Measurements from ENCODE around the gene UNC5B.
"Not testable (repeated sequence)": the region's sequence is repeated elsewhere in the genome, so short reads cannot be mapped to it uniquely, and the experiment has no call there.

UNC5B gene

DNA sequence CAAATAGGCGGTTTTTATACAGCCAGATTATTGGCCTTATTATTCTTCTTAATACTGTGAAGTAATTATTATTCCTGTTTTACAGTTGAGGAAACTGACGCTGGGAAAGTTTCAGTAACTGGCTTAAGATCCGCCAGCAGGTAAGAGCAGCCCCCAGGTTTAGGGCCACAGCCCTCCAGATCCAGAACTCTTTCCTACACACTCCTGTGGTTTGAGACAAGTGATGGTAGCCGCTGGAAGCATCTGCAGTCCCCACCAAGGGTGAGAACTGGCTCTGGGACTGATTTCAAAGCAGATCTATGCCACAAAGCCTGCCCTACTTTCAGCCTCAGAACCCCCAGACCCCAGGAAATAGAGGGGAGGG lies 3.0 kb upstream of the UNC5B start:
- no peak for DNase-seq (ENCODE audit: low read depth in 4 of 4, low spot score in 1 of 4)

DNA sequence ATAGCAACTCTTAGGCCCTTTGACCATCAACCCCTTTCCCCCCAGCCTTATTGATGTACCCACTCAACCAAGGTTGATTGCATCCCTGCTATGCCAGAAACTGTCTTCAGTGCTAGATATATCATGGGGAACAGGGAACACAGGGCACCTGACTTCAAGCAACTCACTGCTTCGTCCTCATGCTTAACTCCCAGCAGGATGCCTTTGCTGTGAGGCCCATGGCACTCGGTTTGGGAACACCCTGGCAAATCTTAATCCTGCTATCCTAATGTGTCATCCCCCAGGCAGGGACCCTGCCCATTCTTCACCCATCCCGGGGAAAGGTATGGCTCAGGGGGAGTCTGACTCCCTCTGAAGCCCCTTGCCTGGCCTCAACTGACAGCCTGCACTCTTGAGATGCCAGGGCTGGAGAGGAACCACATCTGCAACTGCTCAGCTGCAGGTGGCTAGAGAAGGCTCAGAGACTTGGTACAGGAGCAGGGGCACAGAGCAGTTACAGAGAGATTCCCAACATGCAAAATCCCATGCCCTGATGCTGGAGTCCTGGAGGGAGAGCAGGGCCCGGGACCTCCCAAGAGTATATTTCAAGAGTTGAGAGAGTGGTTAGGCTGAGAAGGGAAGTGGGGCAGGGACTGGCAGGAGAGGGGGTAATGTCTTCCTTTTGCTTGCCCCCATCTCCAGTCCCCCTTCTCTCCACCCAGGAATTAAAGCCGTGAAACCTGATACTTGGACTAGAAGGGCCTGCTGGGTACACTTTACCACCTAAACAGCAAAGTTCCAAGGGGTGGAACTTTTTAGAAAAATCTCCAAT lies 2.4 kb upstream of the UNC5B start:
- no peak for DNase-seq (ENCODE audit: low read depth in 4 of 4, low spot score in 1 of 4)

DNA sequence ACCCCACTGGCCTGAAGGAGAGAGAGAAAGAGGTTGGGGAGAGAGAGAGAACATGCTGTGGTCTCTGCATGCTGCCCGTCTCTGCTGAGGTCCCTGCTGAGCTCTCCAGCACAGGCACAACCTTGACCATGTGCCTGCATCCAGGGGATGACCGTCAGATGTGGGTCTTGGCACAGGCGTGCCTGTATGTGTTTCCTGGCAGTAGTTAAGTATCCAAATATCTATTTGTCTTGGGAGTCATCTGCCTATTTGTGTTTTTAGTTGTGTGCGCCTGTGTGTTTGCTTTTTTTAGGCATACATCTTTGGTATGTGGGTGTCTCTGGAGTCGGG lies 1.9 kb upstream of the UNC5B start:
- DNase-seq (ENCODE audit: low read depth in 4 of 4, low spot score in 1 of 4), result no peak

DNA sequence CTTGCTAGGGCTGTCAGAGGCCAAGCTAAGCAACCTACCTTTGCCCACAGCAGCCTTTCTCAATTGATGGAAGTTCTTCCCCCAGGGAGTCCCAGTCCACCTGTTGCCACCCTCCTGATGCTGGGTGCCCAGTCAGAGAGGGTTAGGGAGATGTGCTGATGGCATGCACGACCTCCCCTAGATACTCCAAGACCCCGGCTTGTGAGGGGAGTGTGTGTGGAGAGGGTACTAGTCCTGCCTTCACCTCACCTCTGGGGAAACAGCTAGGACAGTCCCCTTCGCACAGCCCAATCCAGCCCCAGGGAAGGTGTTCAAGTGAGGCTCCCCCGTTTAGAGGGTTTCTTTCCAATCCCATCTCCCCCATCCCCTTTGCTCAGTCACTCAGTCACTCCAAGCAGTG lies 1.3 kb upstream of the UNC5B start:
- no peak for DNase-seq (ENCODE audit: low read depth in 4 of 4, low spot score in 1 of 4)

DNA sequence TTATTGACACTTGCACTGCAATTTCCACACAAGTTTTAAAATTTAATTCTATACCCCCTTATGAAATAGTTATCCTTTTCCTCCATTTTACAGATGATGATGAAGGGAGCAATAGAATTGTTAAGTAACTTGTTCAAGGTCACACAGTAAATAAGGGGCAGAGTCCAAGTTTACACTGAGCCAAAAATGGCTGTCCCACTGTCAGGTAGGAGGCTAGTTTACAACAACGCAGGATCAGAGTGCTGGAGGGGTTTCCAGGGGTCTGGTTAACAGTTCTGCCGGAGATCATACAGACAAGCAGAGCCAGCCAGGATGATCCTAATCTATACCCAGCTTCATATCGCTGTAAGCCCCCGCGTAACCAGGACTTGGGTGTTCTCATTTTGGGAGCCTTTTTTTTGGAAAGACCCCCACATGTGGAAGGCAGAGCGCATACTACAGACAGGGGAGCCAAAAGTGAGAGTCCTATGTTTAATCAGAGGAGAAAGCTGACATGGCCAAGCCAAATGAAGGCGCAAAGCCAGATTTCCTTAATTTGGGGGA lies 524 bp upstream of the UNC5B start:
- no peak for DNase-seq (ENCODE audit: low read depth in 4 of 4, low spot score in 1 of 4)

DNA sequence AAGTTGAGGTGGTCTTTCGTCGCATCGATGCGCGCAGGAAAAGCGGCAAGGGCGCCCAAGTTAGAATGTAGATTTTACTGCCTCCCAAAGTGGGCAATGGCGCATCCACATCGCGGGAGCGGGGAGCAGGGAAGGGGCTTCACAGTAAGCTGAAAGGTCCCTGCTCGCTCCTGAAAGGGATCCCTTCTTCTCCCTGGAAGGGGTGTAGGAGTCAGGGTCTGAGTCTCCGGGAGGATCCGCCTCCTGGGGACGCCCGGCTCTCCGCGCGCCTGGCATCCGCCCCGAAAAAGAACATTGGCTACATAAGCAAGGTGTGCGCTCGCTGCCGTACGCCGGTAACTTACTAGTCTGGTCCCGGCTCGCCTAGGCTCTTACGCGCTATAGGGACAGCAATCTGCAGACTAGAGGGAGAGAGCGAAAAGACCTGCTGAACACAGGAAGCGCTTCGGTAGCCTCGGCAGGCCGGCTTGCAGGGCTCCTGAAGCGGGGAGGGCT lies 804 bp downstream of the UNC5B start:
- DNase-seq (ENCODE audit: low read depth in 4 of 4, low spot score in 1 of 4), result no peak

DNA sequence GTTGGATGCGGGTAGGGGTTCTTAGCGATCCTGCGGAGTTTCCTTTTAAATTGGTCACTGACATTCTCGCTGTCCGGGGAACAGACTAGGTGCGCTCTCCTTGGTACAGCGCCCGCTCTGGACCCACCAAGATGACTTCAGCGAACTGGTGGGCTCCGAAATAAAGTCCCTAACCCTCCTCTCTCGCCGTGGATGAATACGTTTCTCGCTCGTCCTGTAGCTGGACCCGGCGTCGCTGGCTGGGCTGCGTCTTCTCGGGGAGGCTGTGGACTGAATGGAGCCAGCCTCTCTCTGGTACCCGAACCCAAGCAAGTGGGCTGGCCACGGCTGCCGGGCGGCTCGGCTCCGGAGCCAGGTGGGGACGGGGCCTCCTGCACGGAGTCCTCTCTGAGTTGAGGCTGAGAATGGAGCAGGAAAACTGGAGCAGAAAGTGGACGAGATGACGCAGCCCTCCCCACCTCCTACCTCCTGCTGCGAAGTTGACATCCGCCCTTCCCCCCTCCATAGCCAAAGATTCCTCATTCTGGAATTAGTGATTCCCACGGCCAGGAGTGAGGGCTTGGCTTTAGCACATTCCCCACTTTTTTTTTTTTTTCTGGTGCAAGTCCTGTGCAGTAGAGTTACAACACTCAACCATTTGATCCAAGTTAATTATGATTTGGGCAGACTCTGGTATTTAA lies 1.5 kb downstream of the UNC5B start:
- no peak for DNase-seq (ENCODE audit: low read depth in 4 of 4, low spot score in 1 of 4)

DNA sequence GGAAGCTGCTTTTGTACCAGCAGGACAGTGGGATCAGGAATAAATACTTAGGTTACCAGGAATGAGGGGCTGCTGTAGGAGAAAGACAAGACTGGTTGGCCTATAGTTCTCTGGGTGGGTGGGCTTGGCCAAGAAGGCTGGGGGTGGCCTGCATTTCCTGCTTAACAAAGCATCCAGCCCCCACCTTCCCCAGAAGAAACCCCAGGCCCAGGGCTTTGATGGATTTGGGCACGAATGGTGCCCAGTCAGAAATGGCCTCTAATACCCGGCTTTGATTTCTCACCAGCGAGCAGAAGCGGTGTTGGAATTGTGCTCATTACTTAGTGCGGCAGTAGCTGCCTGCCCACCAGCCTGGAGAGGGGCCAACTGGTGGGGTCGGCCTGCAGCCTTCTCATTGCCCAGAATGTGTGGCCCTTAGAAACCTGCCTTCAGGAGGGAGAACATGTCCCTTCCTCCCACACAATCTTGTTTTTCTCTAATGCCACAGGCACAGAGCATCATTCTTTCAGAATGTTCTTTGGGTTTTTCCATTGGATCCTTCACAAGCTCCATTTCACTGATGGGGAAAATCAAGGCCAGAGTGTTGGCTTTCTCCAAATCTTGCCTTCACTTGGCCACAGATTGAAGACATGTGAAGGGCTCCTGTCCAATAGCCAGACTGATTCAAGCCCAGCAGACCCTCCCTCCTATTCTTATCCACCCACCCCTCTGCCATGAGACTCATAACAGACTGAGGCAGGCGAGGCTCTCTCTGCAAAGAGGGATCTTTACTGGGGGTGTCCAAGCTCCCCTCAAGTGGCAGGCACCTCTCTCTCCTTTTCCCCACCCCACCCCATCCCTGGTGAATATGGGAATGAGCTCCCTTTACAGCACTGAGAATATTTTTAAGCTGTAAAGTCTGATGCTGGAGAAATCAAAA lies 2.5 kb downstream of the UNC5B start:
- DNase-seq (ENCODE audit: low read depth in 4 of 4, low spot score in 1 of 4), result no peak

DNA sequence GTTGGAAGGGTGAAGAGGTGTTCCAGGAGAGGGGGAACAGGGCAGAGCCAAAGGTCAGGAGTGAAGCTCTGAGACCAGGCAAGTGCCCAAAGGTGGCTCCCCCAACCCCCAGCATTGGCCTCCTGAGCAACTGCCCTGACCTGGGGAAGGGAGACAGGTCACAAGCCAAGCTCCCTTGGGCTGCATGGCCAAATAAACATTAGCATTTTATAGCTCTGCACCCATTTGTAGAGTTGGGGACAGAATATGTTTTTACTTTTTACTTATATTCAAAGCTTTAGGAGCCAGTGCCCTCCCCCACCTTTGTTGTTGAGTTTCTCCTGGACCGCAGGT lies 4.0 kb downstream of the UNC5B start:
- no peak for DNase-seq (ENCODE audit: low read depth in 4 of 4, low spot score in 1 of 4)

DNA sequence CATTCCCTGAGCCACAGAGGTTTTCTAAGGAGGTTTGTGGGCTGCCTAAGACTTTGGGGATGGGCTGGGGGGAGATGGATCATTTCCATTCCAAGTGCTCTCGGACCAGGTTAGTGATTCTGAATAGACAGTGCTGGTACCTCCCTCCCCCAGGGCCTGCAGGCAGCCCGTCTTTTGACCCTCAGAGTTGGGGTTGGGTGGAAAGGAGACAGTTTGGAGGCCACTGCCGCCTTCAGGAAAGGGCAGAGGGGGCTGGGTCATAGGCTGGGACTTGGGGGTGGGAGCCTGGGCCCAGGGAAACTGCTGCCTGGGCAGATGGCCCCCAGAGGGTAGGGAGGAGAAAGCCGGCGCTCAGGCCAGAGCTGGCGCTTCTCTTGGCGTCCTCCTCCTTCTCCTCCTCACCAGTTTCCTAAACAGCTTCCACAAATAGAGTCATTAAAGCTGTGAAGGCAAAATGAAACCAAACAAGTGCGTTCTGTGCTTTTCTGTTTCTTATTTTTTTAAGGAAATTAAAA lies 4.4 kb downstream of the UNC5B start:
- no peak for DNase-seq (ENCODE audit: low read depth in 4 of 4, low spot score in 1 of 4)

DNA sequence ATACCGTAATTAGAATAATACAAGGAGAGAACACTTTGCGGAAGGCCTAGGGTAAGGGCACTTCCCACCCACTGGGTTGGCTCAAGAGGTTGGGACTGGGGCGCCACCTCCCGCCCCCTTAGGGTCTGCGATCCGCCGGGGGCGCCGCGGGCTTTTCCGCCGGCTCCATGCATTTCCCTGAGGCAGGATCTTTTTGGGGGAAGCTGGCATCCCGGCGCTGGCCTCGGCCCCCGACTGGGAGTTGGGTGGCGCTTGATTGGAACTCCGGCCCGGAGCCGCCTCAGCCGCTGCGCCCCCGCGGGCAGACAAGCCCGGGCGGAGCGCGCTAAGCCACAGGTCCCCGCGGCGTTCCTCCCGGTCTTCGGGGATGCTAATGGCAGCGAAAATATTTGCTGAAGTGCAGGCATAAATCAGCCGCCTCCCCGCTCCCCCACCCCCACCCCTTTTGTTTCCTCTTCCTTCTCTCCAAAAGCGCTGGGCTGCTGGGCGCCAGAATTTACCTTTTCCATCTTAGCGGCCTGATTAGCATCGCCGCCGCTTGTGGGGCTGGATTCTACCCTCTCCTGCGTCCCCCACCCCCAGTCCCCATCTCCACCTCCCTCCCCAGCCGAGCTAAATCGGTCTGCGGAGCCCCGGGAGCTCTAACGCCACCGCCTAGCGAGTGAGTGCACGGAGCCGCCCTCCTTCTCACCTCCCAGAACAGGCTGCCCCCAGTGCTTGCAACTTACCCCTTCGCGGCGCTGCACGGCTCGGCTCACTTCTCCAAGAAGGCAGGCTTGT lies 5.1 kb downstream of the UNC5B start:
- DNase-seq (ENCODE audit: low read depth in 4 of 4, low spot score in 1 of 4), result no peak

DNA sequence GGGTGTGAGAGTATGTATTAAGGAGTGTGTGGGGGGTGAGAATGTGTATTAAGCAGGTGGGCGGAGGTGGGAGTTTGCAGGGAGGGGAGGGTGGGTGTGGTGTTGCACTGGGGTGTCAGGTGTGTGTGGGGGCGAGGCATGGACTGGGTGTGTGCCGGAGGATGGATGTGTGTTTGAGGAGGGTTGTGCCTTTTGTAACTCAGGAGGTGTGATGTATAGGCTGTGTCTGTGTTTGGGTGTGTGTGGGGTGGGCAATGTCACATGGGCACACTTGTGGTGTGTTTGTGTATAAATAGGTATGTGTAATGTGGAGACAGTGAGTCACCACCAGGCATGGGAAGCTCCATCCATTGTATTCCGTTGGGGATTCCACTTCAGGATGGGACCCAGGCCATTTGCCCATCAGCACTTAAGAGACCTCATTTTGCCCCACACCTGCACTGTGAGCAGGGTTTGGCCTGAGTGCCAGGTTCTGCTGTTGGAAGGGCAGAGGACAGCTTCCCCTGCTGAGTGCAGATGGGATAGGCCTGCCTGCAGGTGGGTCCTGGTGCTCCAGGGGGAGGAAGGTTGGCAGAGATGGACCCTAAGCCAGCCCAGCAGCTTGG lies 5.8 kb downstream of the UNC5B start:
- DNase-seq (ENCODE audit: low read depth in 4 of 4, low spot score in 1 of 4), result no peak

DNA sequence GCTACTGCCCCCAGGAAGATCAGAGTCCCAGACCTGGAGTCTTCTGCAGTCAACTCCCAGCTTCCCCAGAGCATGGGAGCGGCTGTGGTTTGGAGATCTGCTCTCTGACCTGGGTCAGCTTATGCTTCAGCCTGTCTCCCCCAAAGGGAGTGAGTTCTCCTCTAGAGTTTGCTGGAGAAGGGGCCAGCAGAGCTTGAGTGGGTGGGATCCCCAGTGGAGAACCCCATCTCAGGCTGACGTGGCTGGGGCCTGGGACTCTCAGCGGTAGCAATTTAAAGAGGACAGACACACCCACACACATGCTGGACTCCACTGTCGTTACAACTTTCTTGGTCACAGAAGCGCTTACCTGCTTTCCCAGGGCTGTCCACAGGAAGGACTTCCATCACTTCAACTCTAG lies 6.3 kb downstream of the UNC5B start:
- DNase-seq (ENCODE audit: low read depth in 4 of 4, low spot score in 1 of 4), result no peak

DNA sequence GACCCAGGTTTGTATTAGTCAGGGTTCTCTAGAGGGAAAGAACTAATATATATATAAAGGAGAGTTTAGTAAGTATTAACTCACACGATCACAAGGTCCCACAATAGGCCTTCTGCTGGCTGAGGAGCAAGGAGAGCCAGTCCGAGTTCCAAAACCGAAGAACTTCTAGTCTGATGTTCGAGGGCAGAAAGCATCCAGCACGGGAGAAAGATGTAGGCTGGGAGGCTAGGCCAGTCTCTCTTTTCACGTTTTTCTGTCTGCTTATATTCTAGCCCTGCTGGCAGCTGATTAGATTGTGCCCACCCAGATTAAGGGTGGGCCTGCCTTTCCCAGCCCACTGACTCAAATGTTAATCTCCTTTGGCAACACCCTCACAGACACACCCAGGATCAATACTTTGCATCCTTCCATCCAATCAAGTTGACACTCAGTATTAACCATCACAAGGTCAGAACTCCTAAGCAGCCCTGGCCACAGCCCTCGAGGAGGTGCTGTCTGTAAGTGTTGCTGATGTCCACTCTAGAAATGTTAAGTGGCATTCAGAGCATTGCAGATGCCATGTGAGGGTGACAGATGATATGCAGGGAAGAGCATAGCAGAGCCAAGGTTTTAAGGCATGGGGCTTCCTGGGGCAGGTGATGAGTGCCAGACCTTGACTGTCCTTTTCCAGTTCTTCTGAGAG lies 7.0 kb downstream of the UNC5B start:
- DNase-seq (ENCODE audit: low read depth in 4 of 4, low spot score in 1 of 4), result not testable (repeated sequence)

DNA sequence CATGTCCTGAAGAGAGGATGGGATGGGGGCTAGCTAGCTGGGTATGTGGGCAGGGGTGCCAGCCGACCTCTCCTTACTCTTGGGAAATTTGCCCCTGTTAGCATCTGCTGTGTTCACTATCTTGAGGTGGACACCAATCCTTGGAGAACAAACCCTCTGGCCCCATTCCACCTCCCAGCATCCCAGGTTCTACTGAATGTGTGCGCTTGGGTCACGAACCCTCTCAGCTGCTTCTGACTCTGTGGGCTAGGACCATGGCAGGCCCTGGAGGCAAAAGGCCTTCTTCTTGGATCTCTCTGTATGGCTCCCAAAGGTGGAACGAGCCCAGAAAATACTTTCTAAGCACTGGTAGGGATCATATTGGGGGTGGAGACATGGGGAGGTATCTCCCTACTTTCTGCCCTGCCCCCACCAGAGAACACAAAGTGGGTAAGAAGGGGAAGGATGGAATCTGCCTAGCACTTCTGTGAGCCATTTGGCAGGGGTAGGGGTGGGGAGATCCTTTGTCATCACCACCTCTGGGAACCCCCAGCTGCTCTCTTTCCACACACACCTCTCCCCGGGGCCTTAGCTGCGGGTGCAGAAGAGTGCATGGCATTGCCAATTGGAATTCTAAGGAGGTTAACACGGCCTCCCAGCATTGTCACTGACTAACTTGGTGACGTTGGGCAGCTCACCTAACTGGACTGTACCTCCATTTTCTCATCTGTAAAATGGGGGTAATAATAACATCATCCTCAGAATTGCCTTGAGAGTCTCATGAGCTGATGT lies 7.7 kb downstream of the UNC5B start:
- no peak for DNase-seq (ENCODE audit: low read depth in 4 of 4, low spot score in 1 of 4)

DNA sequence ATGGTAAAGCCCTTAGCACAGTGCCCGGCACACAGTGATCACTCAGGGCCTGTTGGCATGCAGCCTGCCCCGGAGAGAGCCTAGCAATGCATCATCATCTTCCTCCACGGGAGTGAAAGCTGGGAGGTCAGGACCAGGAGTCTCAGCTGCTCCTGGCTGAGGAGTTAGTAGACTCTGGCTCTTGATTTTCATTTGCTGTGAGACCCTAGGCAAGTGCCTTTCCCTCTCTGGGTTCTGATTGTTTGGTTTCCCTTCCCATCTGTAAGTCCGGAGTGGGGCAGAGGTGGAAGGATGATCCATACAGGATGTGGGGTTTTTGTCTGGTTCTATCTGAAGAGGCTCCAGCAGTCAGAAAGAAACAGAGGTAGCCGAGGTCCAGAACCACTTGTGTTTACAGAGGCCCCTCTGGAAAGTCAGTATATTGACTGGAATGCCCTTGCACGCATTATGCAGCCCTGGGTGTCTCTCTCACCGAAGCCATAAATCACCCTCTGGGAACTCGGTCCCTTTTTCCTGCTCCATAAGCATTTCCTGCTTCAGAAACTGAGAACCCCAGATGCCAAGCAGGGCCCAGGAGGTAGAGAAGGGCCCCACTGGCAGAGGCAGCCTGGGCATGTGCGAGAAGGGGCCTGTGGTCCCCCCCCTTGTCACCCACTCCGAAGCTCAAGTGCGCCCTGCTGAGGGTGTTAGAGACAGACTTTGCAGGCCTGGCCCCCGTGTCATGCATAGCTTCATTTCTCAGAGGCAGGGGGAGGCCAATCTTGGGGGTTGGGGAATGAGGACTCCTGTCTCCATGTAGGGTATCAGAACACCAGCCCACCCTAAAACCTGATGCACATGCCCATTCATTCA lies 8.5 kb downstream of the UNC5B start:
- DNase-seq (ENCODE audit: low read depth in 4 of 4, low spot score in 1 of 4), result no peak

DNA sequence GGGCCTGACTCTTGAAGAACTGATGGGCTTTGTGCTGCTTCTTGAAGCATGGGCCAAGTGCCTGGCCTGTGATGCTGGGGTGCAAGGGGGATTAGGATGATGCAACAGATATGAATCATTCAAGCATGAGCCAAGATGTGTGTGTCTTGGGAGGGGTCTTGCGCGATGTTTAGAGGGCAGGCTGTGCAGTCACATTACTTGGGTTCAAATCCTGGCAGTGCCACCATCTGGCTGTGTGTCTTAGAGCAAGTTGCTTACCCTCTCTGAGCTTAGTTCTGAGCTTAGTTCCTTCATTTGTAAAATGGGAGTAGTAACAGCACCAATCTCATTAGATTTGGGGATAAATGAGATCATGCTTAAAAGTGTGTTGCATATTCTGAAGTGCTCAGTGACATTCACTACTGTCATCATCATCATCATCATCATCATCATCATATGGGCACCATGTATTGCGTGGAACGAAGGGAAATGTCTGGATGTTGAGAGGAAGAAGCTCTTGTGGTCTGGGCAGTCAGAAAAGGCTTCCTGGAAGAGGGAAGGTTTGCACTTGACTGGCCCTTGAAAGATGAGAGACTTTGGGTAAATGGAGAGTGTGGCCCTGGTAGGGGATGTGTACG lies 9.3 kb downstream of the UNC5B start:
- DNase-seq (ENCODE audit: low read depth in 4 of 4, low spot score in 1 of 4), result no peak
